Activated naive CD4-positive, alpha-beta T cell treated with anti-CD3 and anti-CD28 coated beads, Interleukin-2, amount 50 U/mL, for 24 hours (primary cell): ENCODE results near the gene GIGYF1.

Experiments used
- H3K27ac Mint-ChIP-seq: one replicate; pipeline ENCODE4 v1.8.0; 2021; ENCODE audit warnings: mild to moderate bottlenecking, mixed read lengths
- H3K27me3 Mint-ChIP-seq: one replicate; pipeline ENCODE4 v1.8.0; 2021; ENCODE audit warnings: mixed read lengths
- H3K36me3 Mint-ChIP-seq: one replicate; pipeline ENCODE4 v1.8.0; 2021; ENCODE audit warnings: mixed read lengths
- H3K4me1 Mint-ChIP-seq: one replicate; pipeline ENCODE4 v1.8.0; 2021; ENCODE audit warnings: mixed read lengths
- H3K4me3 Mint-ChIP-seq: one replicate; pipeline ENCODE4 v1.8.0; 2021; ENCODE audit warnings: mild to moderate bottlenecking, mixed read lengths
- H3K9me3 Mint-ChIP-seq: one replicate; pipeline ENCODE4 v1.8.0; 2021; ENCODE audit warnings: mixed read lengths

Gene GIGYF1

DNA sequence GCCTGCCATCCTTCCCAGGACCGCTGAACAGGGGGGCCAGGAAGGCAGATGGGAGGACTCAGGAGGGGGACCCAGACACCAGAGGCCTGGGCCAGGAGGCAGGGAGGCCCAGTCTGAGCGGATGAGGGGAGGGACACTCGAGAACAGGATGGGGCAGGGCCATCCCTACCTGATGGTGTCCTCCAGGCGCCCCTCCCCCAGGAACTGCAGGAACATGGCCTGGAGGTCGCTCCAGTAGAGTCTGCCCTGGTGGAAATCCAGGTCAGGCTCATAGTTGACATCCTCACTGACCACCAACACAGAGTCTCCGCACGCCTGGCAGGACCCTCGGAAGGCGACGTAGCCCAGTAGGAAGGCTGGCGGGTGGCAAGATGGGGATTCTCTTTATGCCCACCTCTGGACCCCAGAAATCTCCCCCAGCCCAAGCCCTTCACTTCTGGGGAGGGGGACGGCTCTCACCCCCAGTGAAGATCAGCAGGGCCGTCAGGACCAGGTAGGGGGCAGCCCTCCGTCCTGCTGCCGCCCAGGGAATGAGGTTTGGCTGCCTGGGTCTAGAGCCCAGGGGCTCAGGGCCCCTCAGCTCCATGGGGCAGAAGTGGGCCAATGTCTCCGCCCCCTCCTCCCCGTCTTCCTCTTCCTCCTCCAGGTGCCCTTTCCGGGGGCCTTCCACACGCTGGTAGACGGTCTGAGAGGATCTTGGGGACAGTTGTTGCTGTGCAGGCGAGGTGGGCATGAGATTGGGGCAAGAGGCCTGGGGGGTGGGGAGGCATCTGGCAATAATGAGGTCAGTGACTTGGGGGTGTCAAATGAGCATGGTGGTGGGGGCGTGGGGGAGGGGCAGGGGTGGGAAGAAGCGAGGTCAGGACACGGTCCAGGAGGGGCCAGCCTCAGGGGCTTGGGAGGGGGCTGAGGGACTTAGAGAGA, 53.3 kb downstream of the GIGYF1 start:
- Mint-ChIP-seq H3K36me3 (no peaks in the 10 kb centered on the region), H3K27me3 (no peaks in the 10 kb centered on the region), H3K4me3 (no peak overlapping the region), H3K4me1 (no peaks in the 10 kb centered on the region), H3K9me3 (no peaks in the 10 kb centered on the region), H3K27ac (no peak overlapping the region)

GRCh38 chr7:100639995-100640516, 54.0 kb downstream of the GIGYF1 start:
- Mint-ChIP-seq H3K9me3 (no peaks in the 10 kb centered on the region), H3K4me3 (no peak overlapping the region), H3K4me1 (no peaks in the 10 kb centered on the region), H3K27me3 (no peaks in the 10 kb centered on the region), H3K27ac (no peak overlapping the region), H3K36me3 (no peaks in the 10 kb centered on the region)

GRCh38 chr7:100632951-100633717, 60.9 kb downstream of the GIGYF1 start:
- no peaks in the 10 kb centered on the region for H3K27me3 Mint-ChIP-seq
- no peaks in the 10 kb centered on the region for H3K36me3 Mint-ChIP-seq
- H3K9me3 Mint-ChIP-seq: no peaks in the 10 kb centered on the region
- H3K4me1 Mint-ChIP-seq: peaks cover 27% of the 10 kb centered on the region
- peak overlapping the region; percentile 90 for H3K27ac Mint-ChIP-seq
- H3K4me3 Mint-ChIP-seq: peak overlapping the region; percentile 89

GRCh38 chr7:100630066-100630465, 64.0 kb downstream of the GIGYF1 start:
- H3K27me3 Mint-ChIP-seq: no peaks in the 10 kb centered on the region
- H3K9me3 Mint-ChIP-seq: no peaks in the 10 kb centered on the region
- no peaks in the 10 kb centered on the region for H3K36me3 Mint-ChIP-seq
- H3K27ac Mint-ChIP-seq: peak overlapping the region; percentile 30
- H3K4me1 Mint-ChIP-seq: peaks cover 37% of the 10 kb centered on the region
- no peak overlapping the region for H3K4me3 Mint-ChIP-seq
